A549 treated with CORT108297 at 1 μM for 4 hours (cell line): ENCODE results near the gene SLFN12L. TPM values are rescaled to one million over a fixed set of nuclear protein-coding genes. Genes with fewer than 3 reads are reported as not detected.

Experiments
- total RNA-seq: library from RNA; stranded (reverse); fragments of 200-300 nt; extraction: Qiagen RNA extraction; gene quantifications from 5 replicates; pipeline ENCODE4 v1.2.3, GENCODE V29; 2022

SLFN12L gene
- total RNA-seq, result 0.05 to 0.06 TPM in 2 of 5 replicates, not detected in the others

DNA sequence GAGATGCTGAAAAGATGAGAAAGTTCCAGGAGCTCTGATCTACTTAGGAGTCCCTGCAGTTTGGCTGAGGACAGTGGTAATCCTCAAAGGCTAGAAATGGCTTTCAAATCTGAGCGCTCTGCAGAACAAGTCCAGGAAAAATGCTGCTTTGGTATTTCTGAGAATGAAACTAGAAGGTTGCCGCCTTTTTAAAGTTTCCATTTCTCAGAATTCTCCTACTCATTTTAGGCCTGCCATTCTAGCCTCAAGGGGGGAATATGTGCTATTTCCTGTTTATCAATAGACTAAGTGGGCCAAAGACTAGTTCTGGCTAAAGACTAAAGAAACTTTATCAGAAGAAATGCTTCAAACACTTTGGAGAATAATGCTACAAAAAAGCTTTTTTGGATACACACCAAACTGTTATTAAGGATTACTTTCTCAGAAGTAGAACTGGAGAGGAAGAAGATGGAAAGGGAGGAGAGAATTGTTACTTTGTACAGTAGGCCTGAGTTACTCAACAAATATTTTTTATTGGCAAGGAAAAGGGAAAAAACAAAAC is at the start of gene SLFN12L:
SLFN12L (minus strand) TSS at position 78 of the 541 bp plus-strand sequence. CDS start 15,314 bp downstream, outside the sequence.

DNA sequence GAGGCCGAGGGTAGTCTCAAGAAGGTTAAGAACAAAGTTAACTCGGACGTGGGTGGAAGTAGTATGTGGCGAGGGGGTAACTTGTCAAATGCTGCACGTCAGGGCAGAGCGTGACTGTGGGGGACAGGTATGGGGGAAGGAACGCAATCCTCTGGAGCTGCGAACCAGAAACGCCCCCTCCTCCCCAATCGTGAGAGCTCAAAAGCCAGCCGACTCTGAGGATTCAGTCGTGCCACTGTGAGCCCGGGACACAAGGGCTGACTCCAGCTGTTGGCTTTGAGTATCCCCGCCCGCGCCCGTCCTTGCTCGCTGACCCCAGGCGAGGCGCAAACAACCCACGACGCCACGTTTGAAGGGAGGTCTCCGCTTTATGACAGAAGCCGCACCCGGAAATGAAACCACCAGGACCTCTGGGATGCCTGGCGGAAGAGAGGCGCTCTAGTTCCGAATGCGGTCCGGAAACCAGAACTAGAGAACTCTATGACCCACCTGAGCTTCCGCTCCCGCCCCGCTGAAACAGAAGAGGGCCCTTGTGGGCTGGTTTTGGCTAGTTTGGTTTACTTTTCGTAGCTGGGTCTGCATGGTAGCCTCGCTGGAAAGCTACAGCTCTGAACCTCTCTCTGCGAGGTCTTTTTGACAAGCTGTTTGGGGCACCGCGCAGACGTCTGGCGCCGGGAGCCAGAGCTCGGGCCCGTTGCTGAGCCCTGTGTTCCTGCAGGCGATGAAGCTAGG is 40.9 kb upstream of the SLFN12L start, which contains the start of gene PEX12:
PEX12 (minus strand) TSS at position 375 of the 732 bp plus-strand sequence. CDS start 550 bp downstream, outside the sequence.

DNA sequence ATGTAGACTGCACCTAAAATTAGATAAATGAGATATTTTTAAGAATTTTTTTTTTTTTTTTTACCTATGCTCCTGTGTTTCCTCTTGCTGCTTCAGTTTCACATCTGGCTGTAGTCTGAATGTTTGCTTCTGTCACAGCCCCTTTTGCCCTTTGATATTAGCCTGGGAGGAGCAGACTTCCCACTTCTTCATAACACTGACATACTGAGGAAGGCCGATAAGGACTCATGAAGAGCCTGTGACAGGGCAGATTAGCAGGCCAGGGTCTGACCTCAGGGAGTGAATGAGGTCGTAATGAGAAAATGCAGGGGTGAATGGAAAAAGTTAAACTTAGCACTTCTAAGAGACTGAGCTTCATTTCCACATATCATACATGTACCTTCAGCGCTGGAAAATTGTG is 23.2 kb upstream of the SLFN12L start, which contains the start of gene SLFN14:
SLFN14 (minus strand) TSS at position 117 of the 400 bp plus-strand sequence. CDS start 2,757 bp downstream, outside the sequence.

DNA sequence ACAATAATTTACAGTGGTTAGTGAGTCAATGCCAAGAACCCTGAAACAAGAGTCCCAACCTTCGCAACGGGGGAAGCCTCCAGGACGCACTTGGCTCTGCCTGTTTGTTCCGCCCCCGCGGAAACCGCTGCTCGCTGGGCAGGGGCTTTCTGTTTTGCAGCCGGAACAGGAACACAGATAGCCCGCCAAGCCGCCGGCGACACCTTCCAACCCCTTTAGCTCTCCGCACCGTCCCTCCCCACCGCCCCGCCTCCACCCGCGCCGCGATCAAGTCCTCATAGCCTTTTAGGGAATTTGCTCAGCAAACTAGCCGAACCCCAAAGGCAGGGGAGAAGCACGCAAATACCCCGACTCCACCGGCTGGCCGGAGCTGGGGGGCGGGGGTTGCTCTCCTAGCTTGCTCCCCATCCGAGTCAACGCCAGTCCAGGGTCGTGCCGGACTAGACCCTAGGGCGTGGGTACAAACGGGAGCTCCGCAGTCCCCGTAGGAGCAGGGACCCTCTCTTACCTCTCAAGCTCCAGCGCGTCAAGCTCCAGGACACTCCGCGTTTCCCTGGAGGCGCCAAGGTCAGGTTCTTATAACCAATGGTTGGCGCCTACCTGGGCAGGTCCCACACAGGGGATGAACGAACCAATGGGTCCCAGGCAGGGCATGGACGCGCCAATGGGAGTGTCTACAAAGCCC is 89.1 kb downstream of the SLFN12L start, which contains the start of gene SLFN13:
SLFN13 (minus strand) TSS at position 553 of the 685 bp plus-strand sequence. CDS start 3,086 bp downstream, outside the sequence.

DNA sequence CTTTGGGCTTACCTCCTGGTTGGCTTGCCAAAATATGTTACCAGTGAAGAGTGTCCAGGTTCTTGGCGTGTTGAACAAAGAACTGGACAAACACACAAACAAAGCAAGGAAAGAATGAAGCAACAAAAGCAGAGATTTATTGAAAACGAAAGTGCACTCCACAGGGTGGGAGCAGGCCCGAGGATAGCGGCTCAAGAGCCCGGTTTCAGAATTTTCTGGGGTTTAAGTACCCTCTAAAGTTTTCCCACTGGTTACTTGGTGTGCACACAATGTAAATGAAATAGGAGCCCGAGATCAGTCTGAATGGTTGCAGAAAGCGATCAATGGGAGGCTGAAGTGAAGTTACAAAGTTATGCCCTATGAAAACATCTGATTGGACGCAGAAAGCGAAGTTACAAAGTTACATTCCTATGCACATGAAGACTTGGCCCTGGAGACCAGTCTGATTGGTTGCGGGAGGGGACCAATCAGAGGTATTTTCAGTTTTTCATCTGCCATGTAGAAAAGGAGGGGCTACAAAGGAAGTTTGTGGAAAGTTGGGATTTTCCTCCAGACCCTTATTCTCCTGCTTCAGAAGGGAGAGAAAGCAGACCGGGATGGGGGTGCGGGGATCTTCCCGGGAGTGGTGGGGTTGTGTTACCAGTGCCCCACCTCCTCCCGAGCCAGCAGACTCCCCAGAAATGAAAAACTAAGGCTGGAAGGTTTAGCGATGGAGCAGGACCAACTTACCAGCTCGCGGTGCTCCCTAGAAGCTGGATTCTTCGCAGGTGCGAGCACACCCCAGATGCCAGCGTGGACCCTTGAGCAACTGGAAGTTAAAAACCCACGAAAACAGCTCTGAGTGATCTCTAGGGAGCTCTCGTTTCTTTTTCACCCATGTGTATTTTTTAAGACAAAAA is 105.1 kb downstream of the SLFN12L start, which contains the start of gene SLFN12:
SLFN12 (minus strand) TSS at position 325 of the 899 bp plus-strand sequence. CDS start 9,472 bp downstream, outside the sequence.

Other genes with a start within 250 kb of the SLFN12L start
- 4.7 to 6.7 TPM (median 6.2 TPM) in 5 replicates for gene SLFN11, start 164.1 kb downstream of the SLFN12L start, total RNA-seq
- gene SLFN12, start 105.2 kb downstream of the SLFN12L start, total RNA-seq, result 0.06 to 0.18 TPM (median 0.09 TPM) in 3 of 5 replicates, not detected in the others
- gene SLFN13, start 88.9 kb downstream of the SLFN12L start, total RNA-seq, result 3.5 to 6.0 TPM (median 4.0 TPM) in 5 replicates
- gene SLFN14, start 23.1 kb upstream of the SLFN12L start, total RNA-seq, result not detected in 5 replicates
- 7.2 to 9.7 TPM (median 8.1 TPM) in 5 replicates for gene PEX12, start 40.9 kb upstream of the SLFN12L start, total RNA-seq
- 123 to 149 TPM (median 137 TPM) in 5 replicates for gene AP2B1, start 49.6 kb upstream of the SLFN12L start, total RNA-seq
- 0.07 to 0.15 TPM (median 0.11 TPM) in 5 replicates for gene RASL10B, start 194.0 kb upstream of the SLFN12L start, total RNA-seq
- 0.06 to 0.15 TPM (median 0.09 TPM) in 5 replicates for gene GAS2L2, start 215.6 kb upstream of the SLFN12L start, total RNA-seq
- 0.24 to 0.49 TPM (median 0.27 TPM) in 5 replicates for gene C17orf50, start 223.2 kb upstream of the SLFN12L start, total RNA-seq